ENCODE data around the gene IGHMBP2.

DNA sequence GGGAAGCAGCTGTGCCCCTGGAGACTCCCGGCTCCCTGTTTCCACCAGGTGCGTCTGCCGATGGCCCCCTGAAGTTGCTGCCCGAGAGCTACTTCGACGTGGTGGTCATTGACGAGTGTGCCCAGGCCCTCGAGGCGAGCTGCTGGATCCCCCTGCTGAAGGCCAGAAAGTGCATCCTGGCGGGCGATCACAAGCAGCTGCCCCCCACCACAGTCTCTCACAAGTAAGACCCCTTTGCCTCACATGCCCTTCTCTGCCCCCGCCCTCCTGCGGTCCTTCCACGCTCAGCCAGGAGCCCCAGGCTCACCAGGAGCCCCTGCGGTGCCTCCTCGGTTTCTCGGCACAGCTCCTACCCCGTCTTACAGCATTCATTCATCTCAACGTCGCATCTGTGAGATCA lies 25.4 kb downstream of the IGHMBP2 start:
- TF ChIP-seq, protein P1, sequence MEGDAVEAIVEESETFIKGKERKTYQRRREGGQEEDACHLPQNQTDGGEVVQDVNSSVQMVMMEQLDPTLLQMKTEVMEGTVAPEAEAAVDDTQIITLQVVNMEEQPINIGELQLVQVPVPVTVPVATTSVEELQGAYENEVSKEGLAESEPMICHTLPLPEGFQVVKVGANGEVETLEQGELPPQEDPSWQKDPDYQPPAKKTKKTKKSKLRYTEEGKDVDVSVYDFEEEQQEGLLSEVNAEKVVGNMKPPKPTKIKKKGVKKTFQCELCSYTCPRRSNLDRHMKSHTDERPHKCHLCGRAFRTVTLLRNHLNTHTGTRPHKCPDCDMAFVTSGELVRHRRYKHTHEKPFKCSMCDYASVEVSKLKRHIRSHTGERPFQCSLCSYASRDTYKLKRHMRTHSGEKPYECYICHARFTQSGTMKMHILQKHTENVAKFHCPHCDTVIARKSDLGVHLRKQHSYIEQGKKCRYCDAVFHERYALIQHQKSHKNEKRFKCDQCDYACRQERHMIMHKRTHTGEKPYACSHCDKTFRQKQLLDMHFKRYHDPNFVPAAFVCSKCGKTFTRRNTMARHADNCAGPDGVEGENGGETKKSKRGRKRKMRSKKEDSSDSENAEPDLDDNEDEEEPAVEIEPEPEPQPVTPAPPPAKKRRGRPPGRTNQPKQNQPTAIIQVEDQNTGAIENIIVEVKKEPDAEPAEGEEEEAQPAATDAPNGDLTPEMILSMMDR (IDR thresholded peaks at IDR 0.05), result no peak
- TF ChIP-seq POLR2A (IDR thresholded peaks at IDR 0.05), result no peak
